OCI-LY7 (cell line): ENCODE data around the gene NEUROD2. TPM values are rescaled to one million over a fixed set of nuclear protein-coding genes. Genes with fewer than 3 reads are reported as not detected.
A peak's percentile ranks its signal among the peaks of the same experiment; 100 is the strongest.

ENCODE experiments used
- BruUV-seq: library from RNA; stranded (reverse); fragments of 400-500 nt; replicated peaks from 2 replicates; lab custom pipeline; 2021; lab: Mats Ljungman, UMichigan
- CTCF ChIA-PET: fragments of 300-600 bp; sonication (Branson Sonifier 250); formaldehyde crosslinking; loops from one replicate; lab custom pipeline; 2022; ENCODE audit warnings: antibody characterized with exemption; ENCODE audit not compliant: unreplicated experiment; lab: Charles Lee
- POLR2A ChIA-PET: fragments of 300-600 bp; sonication (Branson Sonifier 250); formaldehyde crosslinking; loops from one replicate; lab custom pipeline; 2022; ENCODE audit warnings: antibody characterized with exemption; lab: Charles Lee
- DNase-seq: peaks from one replicate; pipeline ENCODE4 v3.0.0-alpha.2; 2015; ENCODE audit warnings: low spot score
- H2AFZ ChIP-seq: fragments of 200-600 bp; sonication (generic), shearing (Covaris generic); 2 replicates; pipeline ENCODE4 v1.6.1; 2014; ENCODE audit warnings: mild to moderate bottlenecking, antibody characterized with exemption, low read length, moderate library complexity
- H3K27ac ChIP-seq: fragments of 200-600 bp; sonication (generic); 2 replicates; pipeline ENCODE4 v1.5.1; 2014; ENCODE audit warnings: mixed run types, low read depth, mild to moderate bottlenecking, moderate library complexity, low read length, inconsistent platforms; ENCODE audit not compliant: poor library complexity, severe bottlenecking
- H3K36me3 ChIP-seq: fragments of 200-600 bp; sonication (generic); 2 replicates; pipeline ENCODE4 v1.6.1; 2014; ENCODE audit warnings: mild to moderate bottlenecking, antibody characterized with exemption, low read length, moderate library complexity, mixed read lengths; ENCODE audit not compliant: insufficient read depth
- H3K4me1 ChIP-seq: fragments of 200-600 bp; sonication (generic); 2 replicates; pipeline ENCODE4 v1.5.1; 2014; ENCODE audit warnings: mild to moderate bottlenecking, low read length; ENCODE audit not compliant: insufficient read depth, poor library complexity, severe bottlenecking
- H3K4me2 ChIP-seq: fragments of 200-600 bp; sonication (generic); 2 replicates; pipeline ENCODE4 v1.6.1; 2014; ENCODE audit warnings: mild to moderate bottlenecking, low read length
- H3K4me3 ChIP-seq: fragments of 200-600 bp; sonication (generic); 2 replicates; pipeline ENCODE4 v1.5.1; 2014; ENCODE audit warnings: mild to moderate bottlenecking, low read depth, low read length; ENCODE audit not compliant: poor library complexity, severe bottlenecking
- H3K79me2 ChIP-seq: fragments of 200-600 bp; sonication (generic); 2 replicates; pipeline ENCODE4 v1.6.1; 2016; ENCODE audit warnings: low read depth, mild to moderate bottlenecking, low read length, moderate library complexity, mixed read lengths; ENCODE audit not compliant: insufficient read depth
- H3K9me2 ChIP-seq: fragments of 200-600 bp; sonication (generic); 2 replicates; pipeline ENCODE4 v1.6.1; 2016; ENCODE audit warnings: mild to moderate bottlenecking, low read length, mixed read lengths; ENCODE audit not compliant: insufficient read depth
- H3K9me3 ChIP-seq: fragments of 200-600 bp; sonication (generic); 2 replicates; pipeline ENCODE4 v1.6.1; 2014; ENCODE audit warnings: mild to moderate bottlenecking, mixed run types, low read length, mixed read lengths
- H4K20me1 ChIP-seq: fragments of 200-600 bp; sonication (generic); 2 replicates; pipeline ENCODE4 v1.6.1; 2014; ENCODE audit warnings: mild to moderate bottlenecking, antibody characterized with exemption, low read length, moderate library complexity, mixed read lengths; ENCODE audit not compliant: insufficient read depth
- EZH2phosphoT487 ChIP-seq: fragments of 200-600 bp; sonication (generic); IDR thresholded peaks from 2 replicates; pipeline ENCODE4 v1.6.1; 2018; ENCODE audit warnings: low read depth, borderline replicate concordance, mild to moderate bottlenecking, mixed run types, antibody characterized with exemption, low read length, moderate library complexity, mixed read lengths
- intact Hi-C: fragments of 100-400 bp; cut with micrococcal nuclease; formaldehyde crosslinking; loops from one replicate; pipeline ENCODE4 v1.10.0; 2022; ENCODE audit not compliant: unreplicated experiment
- total RNA-seq, 2 experiments: library from RNA; depleted of rRNA in 1 of 2; stranded (reverse); fragments of >200 nt in 1 of 2; shearing (Covaris generic) in 1 of 2; gene quantifications; 2 replicates each; pipeline ENCODE4 v1.2.3, GENCODE V29; 2014 to 2022
- TF ChIP-seq, protein P1 (sequence below): fragments of 200-600 bp; sonication (generic); conservative IDR thresholded peaks from 2 replicates; pipeline ENCODE4 v1.5.1; 2014; ENCODE audit warnings: mild to moderate bottlenecking, antibody characterized with exemption, low read length, moderate library complexity, mixed read lengths

The NEUROD2 gene
- total RNA-seq, 2 experiments from 2014 or later = not detected

DNA sequence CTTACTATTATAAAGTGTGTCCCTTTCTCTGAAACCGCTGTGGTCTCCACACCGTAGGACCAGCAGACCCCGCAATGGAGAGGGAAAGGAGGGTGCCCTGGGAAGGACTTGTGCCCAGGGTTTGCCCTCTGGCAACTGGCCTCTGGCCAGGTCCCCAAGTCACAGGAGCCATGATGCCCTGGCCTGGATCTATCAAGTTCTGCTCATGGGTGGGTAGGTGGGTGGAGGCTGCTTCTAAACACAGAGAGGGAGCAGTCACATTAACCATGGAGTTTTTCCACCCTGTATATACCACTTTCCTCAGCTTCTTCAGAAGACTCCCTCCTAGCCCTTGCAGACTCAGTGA, 9.4 kb upstream of the NEUROD2 start:
- ChIA-PET CTCF (no interaction called here), POLR2A (interaction anchor here (0.5 to 0.7 kb wide), 3 partner anchors 75 to 171 kb away, joined by 3 to 4 read pairs (median 3); no protein-coding TSS in a partner anchor)
- TF ChIP-seq, protein P1, sequence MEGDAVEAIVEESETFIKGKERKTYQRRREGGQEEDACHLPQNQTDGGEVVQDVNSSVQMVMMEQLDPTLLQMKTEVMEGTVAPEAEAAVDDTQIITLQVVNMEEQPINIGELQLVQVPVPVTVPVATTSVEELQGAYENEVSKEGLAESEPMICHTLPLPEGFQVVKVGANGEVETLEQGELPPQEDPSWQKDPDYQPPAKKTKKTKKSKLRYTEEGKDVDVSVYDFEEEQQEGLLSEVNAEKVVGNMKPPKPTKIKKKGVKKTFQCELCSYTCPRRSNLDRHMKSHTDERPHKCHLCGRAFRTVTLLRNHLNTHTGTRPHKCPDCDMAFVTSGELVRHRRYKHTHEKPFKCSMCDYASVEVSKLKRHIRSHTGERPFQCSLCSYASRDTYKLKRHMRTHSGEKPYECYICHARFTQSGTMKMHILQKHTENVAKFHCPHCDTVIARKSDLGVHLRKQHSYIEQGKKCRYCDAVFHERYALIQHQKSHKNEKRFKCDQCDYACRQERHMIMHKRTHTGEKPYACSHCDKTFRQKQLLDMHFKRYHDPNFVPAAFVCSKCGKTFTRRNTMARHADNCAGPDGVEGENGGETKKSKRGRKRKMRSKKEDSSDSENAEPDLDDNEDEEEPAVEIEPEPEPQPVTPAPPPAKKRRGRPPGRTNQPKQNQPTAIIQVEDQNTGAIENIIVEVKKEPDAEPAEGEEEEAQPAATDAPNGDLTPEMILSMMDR = no peak
- TF ChIP-seq EZH2phosphoT487 = no peak
- no peak overlapping the region for H3K27ac ChIP-seq
- H3K4me1 ChIP-seq = peaks cover 21% of the 10 kb centered on the region
- H3K36me3 ChIP-seq = no peaks in the 10 kb centered on the region; the same call in 1 of the 2 replicates
- H3K9me2 ChIP-seq = no peaks in the 10 kb centered on the region
- DNase-seq = no peak
- intact Hi-C loops = no loop called here
- no TSS peak for BruUV-seq
- no peaks in the 10 kb centered on the region for H4K20me1 ChIP-seq
- peak overlapping the region; percentile 78 for H3K4me2 ChIP-seq
- H2AFZ ChIP-seq = peak overlapping the region; percentile 87; the same call in 1 of the 2 replicates
- H3K79me2 ChIP-seq = no peaks in the 10 kb centered on the region
- H3K9me3 ChIP-seq = no peaks in the 10 kb centered on the region
- H3K4me3 ChIP-seq = peak overlapping the region; percentile 65

DNA sequence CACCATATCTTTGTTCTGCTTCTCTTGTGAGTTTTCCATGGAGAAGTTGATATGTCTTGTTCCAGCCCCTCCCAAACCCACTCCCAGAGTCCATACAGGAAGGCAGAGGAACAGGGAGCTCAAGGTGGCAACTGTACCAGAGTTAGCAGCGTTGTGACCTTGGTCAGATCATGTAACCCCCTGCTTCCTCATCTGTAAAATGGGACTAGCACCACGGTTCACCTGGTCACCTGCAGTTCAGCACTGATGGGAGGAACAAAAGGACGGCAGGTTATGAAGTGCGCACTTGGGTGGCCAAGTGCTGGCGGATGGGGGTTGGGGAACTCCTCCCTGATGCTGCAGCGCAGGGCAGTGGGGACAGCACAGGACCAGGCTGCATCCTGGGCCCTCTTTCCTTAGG, 7.7 kb upstream of the NEUROD2 start:
- no peaks in the 10 kb centered on the region for H3K9me3 ChIP-seq
- DNase-seq = no peak
- H3K9me2 ChIP-seq = no peaks in the 10 kb centered on the region
- H4K20me1 ChIP-seq = no peaks in the 10 kb centered on the region
- peaks cover 20% of the 10 kb centered on the region for H3K4me1 ChIP-seq
- ChIA-PET CTCF (no interaction called here), POLR2A (interaction anchor here (0.6 to 0.7 kb wide), 2 partner anchors 240 to 372 kb away, joined by 3 read pairs; no protein-coding TSS in a partner anchor)
- H3K27ac ChIP-seq = no peak overlapping the region
- H3K4me2 ChIP-seq = no peak overlapping the region
- no peak overlapping the region for H2AFZ ChIP-seq
- H3K79me2 ChIP-seq = no peaks in the 10 kb centered on the region
- no peaks in the 10 kb centered on the region for H3K36me3 ChIP-seq
- TF ChIP-seq, protein P1 = no peak
- TF ChIP-seq EZH2phosphoT487 = no peak
- intact Hi-C loops = no loop called here
- no peak overlapping the region for H3K4me3 ChIP-seq
- no TSS peak for BruUV-seq

DNA sequence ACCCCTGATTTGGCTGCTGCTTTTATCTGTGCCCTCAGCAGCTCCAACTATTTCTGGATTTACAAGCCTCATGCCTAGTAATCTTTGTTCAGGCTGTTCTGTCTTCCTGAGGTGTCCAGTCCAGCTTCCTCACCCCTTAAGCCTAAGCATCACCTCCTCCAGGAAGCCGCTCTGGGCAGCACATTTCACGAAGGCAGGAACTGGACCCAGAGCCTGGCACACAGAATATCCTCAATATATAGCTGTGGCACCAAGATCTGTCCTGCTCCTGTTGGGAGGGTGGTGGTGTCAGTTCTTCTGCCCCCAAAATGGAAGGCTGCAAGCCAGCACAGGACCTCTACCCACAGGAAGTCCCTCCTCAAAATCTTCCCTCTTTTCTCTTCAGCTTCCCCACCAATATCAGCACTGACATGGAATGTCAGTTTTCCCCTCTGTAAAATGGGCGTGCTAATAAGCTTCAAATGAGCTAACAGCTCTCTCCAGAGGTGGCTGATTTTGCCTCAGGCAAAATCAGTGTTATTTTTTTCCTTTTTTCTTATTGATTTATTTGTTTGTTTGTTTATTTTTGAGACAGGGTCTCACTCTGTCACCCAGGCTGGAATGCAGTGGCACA, 6.9 kb upstream of the NEUROD2 start:
- no peak overlapping the region for H3K4me2 ChIP-seq
- H3K4me3 ChIP-seq = no peak overlapping the region
- no peaks in the 10 kb centered on the region for H3K36me3 ChIP-seq
- H3K79me2 ChIP-seq = no peaks in the 10 kb centered on the region
- DNase-seq = no peak
- intact Hi-C loops = no loop called here
- no peak overlapping the region for H2AFZ ChIP-seq
- no peak overlapping the region for H3K27ac ChIP-seq
- BruUV-seq = no TSS peak
- H3K9me2 ChIP-seq = no peaks in the 10 kb centered on the region
- TF ChIP-seq, protein P1 = no peak
- no peak for TF ChIP-seq EZH2phosphoT487
- no peaks in the 10 kb centered on the region for H3K9me3 ChIP-seq
- ChIA-PET POLR2A (interaction anchor here (0.7 kb wide), 1 partner anchor 372 kb away, joined by 3 read pairs; no protein-coding TSS in a partner anchor), CTCF (no interaction called here)
- peaks cover 20% of the 10 kb centered on the region for H3K4me1 ChIP-seq
- no peaks in the 10 kb centered on the region for H4K20me1 ChIP-seq
